ENCODE data around the gene ARPC1B.

DNA sequence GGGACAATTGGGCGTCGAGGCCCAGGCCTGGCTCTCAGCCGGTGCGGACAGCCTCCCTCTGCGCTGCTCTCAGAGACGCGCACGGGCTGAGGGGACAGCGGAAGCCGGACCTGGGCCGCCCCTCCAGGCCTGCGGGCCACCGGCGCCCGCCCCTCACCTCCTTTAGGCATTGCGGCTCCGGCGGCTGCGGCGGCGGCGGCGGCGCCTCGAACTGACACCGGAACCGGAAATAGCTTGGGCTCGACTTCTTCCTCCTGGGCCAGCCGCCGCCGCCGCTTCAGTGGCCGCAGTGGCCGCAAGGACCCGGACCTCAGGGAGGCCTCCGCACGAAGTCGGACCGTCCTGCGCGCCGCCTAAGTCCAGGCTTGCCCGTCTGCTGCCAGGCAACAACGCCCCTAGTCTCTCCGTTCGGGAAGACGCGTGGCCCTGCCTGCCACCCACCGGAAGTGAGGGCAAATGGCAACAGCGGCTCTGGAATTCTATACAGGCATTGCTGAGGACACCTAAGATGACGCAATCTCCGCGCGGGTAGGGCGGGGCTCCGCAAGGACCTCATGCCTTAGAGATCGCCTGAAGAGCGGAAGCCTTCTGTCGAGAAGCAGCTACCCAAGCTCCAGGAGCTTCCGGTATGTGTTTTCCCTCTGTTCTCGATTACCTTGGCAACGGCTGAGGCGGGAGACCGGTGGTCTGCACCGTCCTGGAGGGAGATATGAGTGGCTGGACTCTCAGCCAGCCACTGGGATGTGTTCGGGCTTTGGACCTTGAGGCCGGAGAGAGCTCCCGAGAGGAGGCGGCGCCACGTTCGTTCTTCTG lies 34.1 kb downstream of the ARPC1B start, which contains the start of the genes BUD31 and PDAP1:
- TF ChIP-seq, protein P1, sequence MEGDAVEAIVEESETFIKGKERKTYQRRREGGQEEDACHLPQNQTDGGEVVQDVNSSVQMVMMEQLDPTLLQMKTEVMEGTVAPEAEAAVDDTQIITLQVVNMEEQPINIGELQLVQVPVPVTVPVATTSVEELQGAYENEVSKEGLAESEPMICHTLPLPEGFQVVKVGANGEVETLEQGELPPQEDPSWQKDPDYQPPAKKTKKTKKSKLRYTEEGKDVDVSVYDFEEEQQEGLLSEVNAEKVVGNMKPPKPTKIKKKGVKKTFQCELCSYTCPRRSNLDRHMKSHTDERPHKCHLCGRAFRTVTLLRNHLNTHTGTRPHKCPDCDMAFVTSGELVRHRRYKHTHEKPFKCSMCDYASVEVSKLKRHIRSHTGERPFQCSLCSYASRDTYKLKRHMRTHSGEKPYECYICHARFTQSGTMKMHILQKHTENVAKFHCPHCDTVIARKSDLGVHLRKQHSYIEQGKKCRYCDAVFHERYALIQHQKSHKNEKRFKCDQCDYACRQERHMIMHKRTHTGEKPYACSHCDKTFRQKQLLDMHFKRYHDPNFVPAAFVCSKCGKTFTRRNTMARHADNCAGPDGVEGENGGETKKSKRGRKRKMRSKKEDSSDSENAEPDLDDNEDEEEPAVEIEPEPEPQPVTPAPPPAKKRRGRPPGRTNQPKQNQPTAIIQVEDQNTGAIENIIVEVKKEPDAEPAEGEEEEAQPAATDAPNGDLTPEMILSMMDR (IDR thresholded peaks at IDR 0.05) = peak in 4 of 7 experiments; percentile 32 to 46 (median 40)
- TF ChIP-seq POLR2A (IDR thresholded peaks at IDR 0.05) = peak; percentile 81 to 95 (median 90)

Measured in body of pancreas (tissue), 4 donors.